ENCODE data around the gene SEMA5A. TPM values are rescaled to one million over a fixed set of nuclear protein-coding genes. Genes with fewer than 3 reads are reported as not detected.

The SEMA5A gene
- total RNA-seq, 4 donors from 2014 or later = 15.0 to 81.0 (median 52.9) TPM

DNA sequence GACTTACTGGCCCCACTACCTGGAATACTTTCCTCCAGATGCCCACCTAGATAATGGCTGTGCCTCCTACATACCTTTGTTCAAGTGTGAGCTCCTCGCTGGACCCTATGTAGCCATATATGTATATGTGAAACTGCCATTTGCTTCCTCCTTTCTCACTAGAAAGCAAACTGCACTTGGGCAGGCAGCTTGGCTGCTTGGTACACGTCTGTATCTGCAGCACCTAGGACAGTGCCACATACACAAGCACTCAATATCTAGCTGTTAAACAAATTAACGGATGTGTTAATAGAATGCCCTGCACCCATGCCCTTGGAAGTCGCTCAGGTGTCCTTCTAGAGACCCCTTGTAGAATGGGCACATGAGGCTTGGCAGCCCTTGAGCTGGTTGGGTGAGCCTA, 301.5 kb downstream of the SEMA5A start:
- no peak for TF ChIP-seq POLR2AphosphoS5 (IDR thresholded peaks at IDR 0.05)
- no peak for TF ChIP-seq EP300 (IDR thresholded peaks at IDR 0.05; ENCODE audit: low read depth)
- TF ChIP-seq, protein P1, sequence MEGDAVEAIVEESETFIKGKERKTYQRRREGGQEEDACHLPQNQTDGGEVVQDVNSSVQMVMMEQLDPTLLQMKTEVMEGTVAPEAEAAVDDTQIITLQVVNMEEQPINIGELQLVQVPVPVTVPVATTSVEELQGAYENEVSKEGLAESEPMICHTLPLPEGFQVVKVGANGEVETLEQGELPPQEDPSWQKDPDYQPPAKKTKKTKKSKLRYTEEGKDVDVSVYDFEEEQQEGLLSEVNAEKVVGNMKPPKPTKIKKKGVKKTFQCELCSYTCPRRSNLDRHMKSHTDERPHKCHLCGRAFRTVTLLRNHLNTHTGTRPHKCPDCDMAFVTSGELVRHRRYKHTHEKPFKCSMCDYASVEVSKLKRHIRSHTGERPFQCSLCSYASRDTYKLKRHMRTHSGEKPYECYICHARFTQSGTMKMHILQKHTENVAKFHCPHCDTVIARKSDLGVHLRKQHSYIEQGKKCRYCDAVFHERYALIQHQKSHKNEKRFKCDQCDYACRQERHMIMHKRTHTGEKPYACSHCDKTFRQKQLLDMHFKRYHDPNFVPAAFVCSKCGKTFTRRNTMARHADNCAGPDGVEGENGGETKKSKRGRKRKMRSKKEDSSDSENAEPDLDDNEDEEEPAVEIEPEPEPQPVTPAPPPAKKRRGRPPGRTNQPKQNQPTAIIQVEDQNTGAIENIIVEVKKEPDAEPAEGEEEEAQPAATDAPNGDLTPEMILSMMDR (IDR thresholded peaks at IDR 0.05) = no peak
- H3K4me1 ChIP-seq = no peaks in the 10 kb centered on the region
- no peaks in the 10 kb centered on the region for H3K27me3 ChIP-seq
- 87 to 89% methylated on average over 3 to 4 of the region's 4 CpGs for WGBS, 2 donors (ENCODE audit: low coverage in 1 of 2)
- DNase-seq = no peak
- no peaks in the 10 kb centered on the region for H3K9me3 ChIP-seq
- intact Hi-C loops (cut with DNase I; ENCODE audit: low total_unique reads) = no loop called here
- H3K36me3 ChIP-seq = no peaks in the 10 kb centered on the region
- in situ Hi-C loops (cut with MboI; ENCODE audit: low pct_ligation_motif_present in 1 of 4, low pct_unique_long_range_greater_than_20kb in 1 of 4, low sequenced_read_pairs in 3 of 4) = no loop called here
- no peak overlapping the region for H3K4me3 ChIP-seq
- H3K27ac ChIP-seq = no peak overlapping the region

- no peak for DNase-seq
- WGBS, 2 donors (ENCODE audit: low coverage in 1 of 2) = 69 to 75% methylated on average over 8 to 9 of the region's 9 CpGs
Observed at GRCh38 chr5:9241479-9242305, 304.2 kb downstream of the SEMA5A start.

DNA sequence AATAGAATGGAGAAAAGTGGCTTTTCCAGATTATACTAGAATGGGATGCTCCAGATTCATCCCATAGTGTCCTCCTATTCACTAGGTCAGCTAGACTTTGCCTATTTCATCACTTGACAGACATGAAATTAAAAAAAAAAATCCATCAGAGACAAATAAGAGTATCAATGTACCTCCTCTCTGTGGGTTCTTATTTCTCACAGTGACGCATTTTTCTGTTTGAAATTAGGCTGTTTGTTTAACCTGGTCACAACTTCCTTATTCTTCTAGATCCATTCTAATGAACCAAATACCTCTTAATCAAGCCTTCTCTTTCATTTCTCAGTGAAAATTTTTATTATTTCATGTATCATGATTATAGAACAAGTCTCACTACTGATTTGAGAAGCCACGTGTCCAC, 305.4 kb downstream of the SEMA5A start:
- DNase-seq = no peak
- intact Hi-C loops (cut with DNase I; ENCODE audit: low total_unique reads) = no loop called here
- in situ Hi-C loops (cut with MboI; ENCODE audit: low pct_ligation_motif_present in 1 of 4, low pct_unique_long_range_greater_than_20kb in 1 of 4, low sequenced_read_pairs in 3 of 4) = no loop called here
- no peaks in the 10 kb centered on the region for H3K27me3 ChIP-seq
- H3K9me3 ChIP-seq = no peaks in the 10 kb centered on the region
- peaks cover 0 to 3% (median 0%) of the 10 kb centered on the region in 4 donors for H3K4me1 ChIP-seq
- no peaks in the 10 kb centered on the region for H3K36me3 ChIP-seq
- TF ChIP-seq, protein P1 (IDR thresholded peaks at IDR 0.05) = no peak
- TF ChIP-seq POLR2AphosphoS5 (IDR thresholded peaks at IDR 0.05) (no peak), POLR2A (IDR thresholded peaks at IDR 0.05) (no peak), EP300 (IDR thresholded peaks at IDR 0.05; ENCODE audit: low read depth) (no peak)
- 85 to 97% methylated on average over 2 of the region's 2 CpGs for WGBS, 2 donors (ENCODE audit: low coverage in 1 of 2)
- no peak overlapping the region for H3K27ac ChIP-seq
- no peak overlapping the region for H3K4me3 ChIP-seq

More at GRCh38 chr5:9241479-9242305, 304.2 kb downstream of the SEMA5A start:
- peaks cover 0 to 3% (median 0%) of the 10 kb centered on the region in 4 donors for H3K4me1 ChIP-seq
- no peaks in the 10 kb centered on the region for H3K9me3 ChIP-seq
- no peak for TF ChIP-seq POLR2A (IDR thresholded peaks at IDR 0.05)
- no peaks in the 10 kb centered on the region for H3K27me3 ChIP-seq
- H3K27ac ChIP-seq = no peak overlapping the region
- H3K4me3 ChIP-seq = no peak overlapping the region
- intact Hi-C loops (cut with DNase I; ENCODE audit: low total_unique reads) = no loop called here
- no peaks in the 10 kb centered on the region for H3K36me3 ChIP-seq
- in situ Hi-C loops (cut with MboI; ENCODE audit: low pct_ligation_motif_present in 1 of 4, low pct_unique_long_range_greater_than_20kb in 1 of 4, low sequenced_read_pairs in 3 of 4) = no loop called here

DNA sequence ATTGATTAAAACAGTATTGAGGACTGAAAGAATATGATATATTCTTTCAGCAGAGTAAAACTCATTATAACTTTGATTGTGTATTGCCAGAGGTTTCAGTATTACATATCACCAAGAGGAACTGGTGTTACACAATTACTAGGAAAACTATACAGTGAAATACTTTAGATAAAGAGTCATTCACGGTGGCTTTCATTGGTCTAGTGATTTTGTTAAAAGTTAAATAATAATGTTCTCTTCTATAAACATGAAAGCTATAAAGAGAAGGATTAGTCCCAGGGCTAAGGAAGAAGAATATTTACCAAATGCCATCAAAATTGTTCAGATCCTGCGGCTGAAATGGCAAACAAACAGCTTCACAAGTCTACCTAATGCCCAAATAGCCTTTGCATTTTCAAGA, 306.2 kb downstream of the SEMA5A start:
- TF ChIP-seq POLR2A (IDR thresholded peaks at IDR 0.05) (no peak), EP300 (IDR thresholded peaks at IDR 0.05; ENCODE audit: low read depth) (no peak), POLR2AphosphoS5 (IDR thresholded peaks at IDR 0.05) (no peak)
- TF ChIP-seq, protein P1 (IDR thresholded peaks at IDR 0.05) = no peak
- Histone ChIP-seq H3K9me3 (no peaks in the 10 kb centered on the region), H3K4me1 (peaks cover 0 to 3% (median 0%) of the 10 kb centered on the region in 4 donors), H3K27me3 (no peaks in the 10 kb centered on the region), H3K27ac (no peak overlapping the region), H3K4me3 (no peak overlapping the region), H3K36me3 (no peaks in the 10 kb centered on the region)
- in situ Hi-C loops (cut with MboI; ENCODE audit: low pct_ligation_motif_present in 1 of 4, low pct_unique_long_range_greater_than_20kb in 1 of 4, low sequenced_read_pairs in 3 of 4) = no loop called here
- intact Hi-C loops (cut with DNase I; ENCODE audit: low total_unique reads) = no loop called here
- WGBS, 2 donors (ENCODE audit: low coverage in 1 of 2) = 54 to 56% methylated on average over 2 of the region's 2 CpGs
- DNase-seq = no peak
